Astrocyte of the spinal cord (primary cell): ENCODE data around the gene TMED1.
"Not testable (repeated sequence)": the region's sequence is repeated elsewhere in the genome, so short reads cannot be mapped to it uniquely, and the experiment has no call there.

Experiments
- DNase-seq: peaks from one replicate; pipeline ENCODE4 v3.0.0; 2011; ENCODE audit warnings: low read depth, low spot score
- H3K4me3 ChIP-seq: 2 replicates; pipeline ENCODE4 v1.5.1; 2011; ENCODE audit warnings: low read depth, mild to moderate bottlenecking, low read length, moderate library complexity
- CTCF ChIP-seq: IDR thresholded peaks from 2 replicates; pipeline ENCODE4 v1.5.1; 2012; ENCODE audit warnings: low read depth, mild to moderate bottlenecking, low read length, inconsistent platforms
- in situ Hi-C: cut with HindIII; loops from 2 replicates; pipeline ENCODE4 v1.10.0; 2017; ENCODE audit warnings: low sequenced_read_pairs

TMED1 gene

GRCh38 chr19:10876459-10877240 lies 40.6 kb upstream of the TMED1 start:
- TF ChIP-seq CTCF = no peak
- no peak overlapping the region for H3K4me3 ChIP-seq
- in situ Hi-C loops = no loop called here
- DNase-seq = no peak

- in situ Hi-C loops = no loop called here
- H3K4me3 ChIP-seq = no peak overlapping the region
- DNase-seq = no peak
Observed at GRCh38 chr19:10874024-10874423, 38.0 kb upstream of the TMED1 start.

DNA sequence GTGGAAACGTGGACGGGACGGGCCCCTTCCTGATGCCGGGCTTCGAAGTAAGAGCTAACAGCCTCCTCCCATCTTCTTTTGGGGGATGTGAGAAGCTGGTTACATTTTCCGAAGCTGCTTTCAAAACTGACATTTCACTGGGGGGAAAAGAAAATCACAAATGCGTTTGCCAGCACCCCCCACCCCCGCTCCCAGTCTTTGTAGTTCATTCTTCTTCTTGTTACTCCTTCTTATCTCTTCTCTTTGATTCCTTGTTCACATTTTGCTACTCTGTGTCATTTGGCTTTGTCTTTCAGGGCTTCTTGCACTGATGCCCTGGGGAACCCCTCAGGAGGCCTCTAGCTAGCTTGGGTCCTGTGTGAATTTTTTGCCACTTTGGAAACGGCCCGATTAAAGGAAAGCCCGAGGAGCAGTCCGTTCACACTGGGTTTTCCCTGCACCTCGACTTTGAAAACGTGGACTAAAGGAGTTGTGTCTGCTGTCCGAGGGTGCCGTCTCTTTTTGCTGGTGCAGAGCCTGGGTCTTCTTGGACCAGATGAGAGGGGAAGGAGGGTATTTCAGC lies 36.6 kb upstream of the TMED1 start:
- H3K4me3 ChIP-seq = peak overlapping the region; percentile 92
- TF ChIP-seq CTCF = no peak
- DNase-seq = no peak
- in situ Hi-C loops = no loop called here

More at GRCh38 chr19:10874024-10874423, 38.0 kb upstream of the TMED1 start:
- no peak for TF ChIP-seq CTCF

- DNase-seq = no peak
- TF ChIP-seq CTCF = no peak
- in situ Hi-C loops = no loop called here
Observed at GRCh38 chr19:10871711-10872545, 35.9 kb upstream of the TMED1 start.

GRCh38 chr19:10870955-10871603 lies 35.1 kb upstream of the TMED1 start, which contains the start of gene CARM1:
Gene CARM1 (plus strand): TSS chr19:10871553. CDS start chr19:10871703, 150 bp downstream.
- TF ChIP-seq CTCF = peak; percentile 62
- in situ Hi-C loops = no loop called here
- H3K4me3 ChIP-seq = peak within 1 kb of the TSS; percentile 92
- peak; percentile 99 for DNase-seq

More at GRCh38 chr19:10871711-10872545, 35.9 kb upstream of the TMED1 start:
- peak overlapping the region; percentile 92 for H3K4me3 ChIP-seq

DNA sequence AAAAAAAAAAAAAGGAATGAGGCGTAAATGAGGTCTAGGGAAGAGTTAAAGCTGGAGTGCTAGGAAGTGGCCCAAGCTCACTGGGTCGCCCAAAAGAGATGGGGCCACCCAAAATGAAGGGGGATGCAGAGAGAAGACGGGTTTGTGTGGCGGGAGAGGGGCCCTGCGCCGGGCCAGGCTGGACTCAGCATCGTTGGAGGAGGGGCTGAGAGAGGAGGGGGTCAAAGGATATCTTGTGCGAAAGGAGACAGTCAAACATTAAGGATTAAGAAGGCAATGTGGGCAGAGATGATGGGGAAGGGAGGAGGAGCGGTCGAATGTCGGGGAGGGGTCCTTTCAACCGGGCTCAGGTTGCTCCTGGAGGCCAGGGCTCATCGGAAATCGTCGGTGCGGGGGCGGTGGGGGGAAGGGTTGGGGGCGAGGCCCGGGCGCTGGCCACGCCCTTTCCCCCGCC lies 34.5 kb upstream of the TMED1 start:
- no peak for DNase-seq
- peak overlapping the region; percentile 50 for H3K4me3 ChIP-seq
- in situ Hi-C loops = no loop called here
- TF ChIP-seq CTCF = no peak

DNA sequence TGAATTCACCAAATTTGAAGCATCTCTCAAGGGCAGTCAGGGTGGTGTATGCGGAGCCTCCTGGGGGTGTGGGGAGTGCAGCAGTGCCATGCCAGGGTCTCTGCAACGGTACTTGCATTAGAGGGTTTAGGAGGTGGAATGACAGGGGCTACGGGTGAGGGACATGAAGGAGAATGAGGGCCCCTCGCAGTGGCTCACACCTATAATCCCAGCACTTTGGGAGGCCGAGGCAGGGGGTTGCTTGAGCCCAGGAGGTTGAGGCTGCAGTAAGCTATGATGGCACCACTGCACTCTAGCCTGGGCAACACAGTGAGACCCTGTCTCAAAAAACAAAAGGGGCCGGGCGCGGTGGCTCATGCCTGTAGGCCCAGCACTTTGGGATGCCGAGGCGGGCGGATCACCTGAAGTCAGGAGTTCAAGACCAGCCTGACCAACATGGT lies 33.9 kb upstream of the TMED1 start:
- in situ Hi-C loops, H3K4me3 ChIP-seq, DNase-seq: not testable (repeated sequence)
